HL-60/S4 treated with retinoic acid at 250 ng/mL for 4 days and 3 days (cell line): ENCODE data around the gene CPLANE2.

Experiments used
- in situ Hi-C: fragments of 300-500 bp; cut with MboI; formaldehyde crosslinking; loops from 2 replicates; pipeline ENCODE4 v1.7.0; 2022; ENCODE audit warnings: low sequenced_read_pairs

Gene CPLANE2

GRCh38 chr1:16191916-16192546 is 45.0 kb downstream of the CPLANE2 start:
- in situ Hi-C loops, result no loop called here

- in situ Hi-C loops, result no loop called here
Observed at GRCh38 chr1:16191309-16191708, 45.7 kb downstream of the CPLANE2 start.

- in situ Hi-C loops, result loop anchor here (5.0 kb wide), 1 partner anchor 108 kb away; no protein-coding TSS in a partner anchor
Observed at GRCh38 chr1:16189921-16190621, 46.9 kb downstream of the CPLANE2 start.

GRCh38 chr1:16189003-16189402 is 48.0 kb downstream of the CPLANE2 start:
- in situ Hi-C loops, result loop anchor here (5.0 kb wide), 1 partner anchor 107 kb away; no protein-coding TSS in a partner anchor

GRCh38 chr1:16187748-16188401 is 49.1 kb downstream of the CPLANE2 start:
- in situ Hi-C loops, result loop anchor here (5.0 kb wide), 1 partner anchor 106 kb away; no protein-coding TSS in a partner anchor

GRCh38 chr1:16186655-16187235 is 50.2 kb downstream of the CPLANE2 start:
- in situ Hi-C loops, result loop anchor here (5.0 kb wide), 1 partner anchor 104 kb away; no protein-coding TSS in a partner anchor

- in situ Hi-C loops, result loop anchor here (5.0 kb wide), 1 partner anchor 102 kb away; no protein-coding TSS in a partner anchor
Observed at GRCh38 chr1:16184557-16185303, 52.3 kb downstream of the CPLANE2 start.

- in situ Hi-C loops, result no loop called here
Observed at GRCh38 chr1:16183765-16184556, 53.0 kb downstream of the CPLANE2 start.

- in situ Hi-C loops, result no loop called here
Observed at GRCh38 chr1:16183179-16183578, 53.8 kb downstream of the CPLANE2 start.

GRCh38 chr1:16181887-16182719 is 54.9 kb downstream of the CPLANE2 start:
- in situ Hi-C loops, result no loop called here
